Pancreas (tissue), 10 donors: ENCODE measurements around the gene SRGAP3. TPM values are rescaled to one million over a fixed set of nuclear protein-coding genes. Genes with fewer than 3 reads are reported as not detected.
A peak's percentile ranks its signal among the peaks of the same experiment; 100 is the strongest.

Experiments
- ATAC-seq, 4 donors: fragments of 200-7000 bp; cut with Tn5 transposase; one replicate each; pipeline versions ENCODE4 v1.8.0 to v1.9.1; 2020; ENCODE audit warnings: mild to moderate bottlenecking in 4 of 4, moderate library complexity in 4 of 4
- DNase-seq, 6 donors: peaks; one replicate each; pipeline ENCODE4 v3.0.0-alpha.2; 2020
- FAIRE-seq: peaks from 2 replicates; lab custom pipeline; 2012; peaks lifted over from hg19 to GRCh38; lab: Jason Lieb, UNC
- H3K27ac ChIP-seq, 4 donors: fragments of 200-600 bp; sonication (generic); 1 replicate in 3 of 4; 2 replicates in 1 of 4; pipeline versions ENCODE4 v1.5.0 to v1.8.0; 2020
- H3K27me3 ChIP-seq, 4 donors: fragments of 200-600 bp; one replicate each; pipeline ENCODE4 v1.8.0; 2021
- H3K36me3 ChIP-seq, 3 donors: fragments of 200-600 bp; sonication (generic) in 1 of 3; one replicate each; pipeline versions ENCODE4 v1.5.0 to v1.8.0; 2020 to 2021
- H3K4me1 ChIP-seq, 3 donors: fragments of 200-600 bp; one replicate each; pipeline ENCODE4 v1.8.0; 2021
- H3K4me3 ChIP-seq, 4 donors: fragments of 200-600 bp; sonication (generic) in 2 of 4; one replicate each; pipeline versions ENCODE4 v1.5.0 to v1.8.0; 2020 to 2021
- H3K9me3 ChIP-seq, 4 donors: fragments of 200-600 bp; one replicate each; pipeline ENCODE4 v1.8.0; 2021
- CTCF ChIP-seq, 4 donors: fragments of 200-600 bp; sonication (generic) in 3 of 4; IDR thresholded peaks; one replicate each; pipeline versions ENCODE4 v1.5.0 to v1.8.0; 2021; ENCODE audit warnings: antibody characterized with exemption in 4 of 4
- WGBS, 2 donors: extraction: QIAGEN DNeasy Blood & Tissue Kit; methylation state at CpG; one replicate each; pipeline ENCODE4 v1.1.7; 2013; 5-methylcytosine and 5-hydroxymethylcytosine counted together
- intact Hi-C, 3 donors: fragments of 100-400 bp; cut with DNase I; formaldehyde crosslinking; loops; one replicate each; pipeline versions ENCODE4 v1.11.1 to v1.14.2; 2022
- polyA plus RNA-seq, 2 donors: library from polyadenylated mRNA; stranded (reverse); fragments of 200-250 nt; gene quantifications; one replicate each; pipeline ENCODE4 v1.2.3, GENCODE V29; 2013
- total RNA-seq, 6 donors: library from RNA; stranded (reverse); fragmentation: NEBNext Ultra II Directional in 4 of 6; extraction: Animal tissue kit (Norgen Biotek cat#: 25700) in 4 of 6; gene quantifications; one replicate each; pipeline versions ENCODE4 v1.2.1 to v1.2.4, GENCODE V29; 2021 to 2023
- donor health status: healthy with polysubstance abuse.
- donor health status: DM: no; HTN: no; CAD: no; lungs with moderate emphysema.
- donor health status: DM: no; HTN: no; CAD: no.
- donor health status: control.
- donor health status: control.
- donor health status: Bipolar disorder and iron deficiency.
- donor health status: DM: yes; HTN: yes; CAD: no.
- donor health status: DM: no; HTN: no; CAD: no.
- donor health status: DM: no; HTN: no; CAD: no.
- donor health status: DM: yes; HTN: yes; CAD: no.

SRGAP3 gene
- total and polyA plus RNA-seq, 8 donors: 1.9 to 6.5 (median 3.0) TPM

- H3K27ac ChIP-seq: no peak overlapping the region
- peak in 2 of 4 donors; percentile 56 to 68 for ATAC-seq
- 75 to 87% methylated on average over 6 of the region's 6 CpGs for WGBS, 2 donors
- DNase-seq: no peak
- H3K9me3 ChIP-seq: no peaks in the 10 kb centered on the region
- no peak overlapping the region for H3K4me3 ChIP-seq
- no peaks in the 10 kb centered on the region for H3K27me3 ChIP-seq
- no peaks in the 10 kb centered on the region for H3K4me1 ChIP-seq
- no peaks in the 10 kb centered on the region for H3K36me3 ChIP-seq
- intact Hi-C loops: no loop called here
- FAIRE-seq: no peak
- no peak for TF ChIP-seq CTCF (IDR thresholded peaks at IDR 0.05)
Measured at GRCh38 chr3:9180764-9181117, 68.7 kb downstream of the SRGAP3 start.

- Histone ChIP-seq H3K4me3 (no peak overlapping the region), H3K27ac (no peak overlapping the region)
Measured at GRCh38 chr3:9179826-9180763, 69.4 kb downstream of the SRGAP3 start.

GRCh38 chr3:9178697-9179096 is 70.7 kb downstream of the SRGAP3 start:
- DNase-seq: no peak
- TF ChIP-seq CTCF (IDR thresholded peaks at IDR 0.05): no peak
- intact Hi-C loops: no loop called here
- ATAC-seq: no peak
- FAIRE-seq: no peak
- Histone ChIP-seq H3K36me3 (no peaks in the 10 kb centered on the region), H3K27me3 (no peaks in the 10 kb centered on the region), H3K4me3 (no peak overlapping the region), H3K9me3 (no peaks in the 10 kb centered on the region), H3K27ac (no peak overlapping the region), H3K4me1 (no peaks in the 10 kb centered on the region)
- WGBS, 2 donors: 84 to 89% methylated on average over 6 of the region's 6 CpGs

More at GRCh38 chr3:9179826-9180763, 69.4 kb downstream of the SRGAP3 start:
- no peak for TF ChIP-seq CTCF (IDR thresholded peaks at IDR 0.05)
- H3K36me3 ChIP-seq: no peaks in the 10 kb centered on the region
- intact Hi-C loops: no loop called here
- no peaks in the 10 kb centered on the region for H3K27me3 ChIP-seq
- ATAC-seq: peak in 2 of 4 donors; percentile 59 to 72
- H3K9me3 ChIP-seq: no peaks in the 10 kb centered on the region
- WGBS, 2 donors: 85 to 89% methylated on average over 17 of the region's 17 CpGs
- DNase-seq: no peak
- no peaks in the 10 kb centered on the region for H3K4me1 ChIP-seq
- no peak for FAIRE-seq

- no peaks in the 10 kb centered on the region for H3K4me1 ChIP-seq
- peak in 2 of 6 donors; percentile 24 to 45 for DNase-seq
- H3K36me3 ChIP-seq: no peaks in the 10 kb centered on the region
- peak; percentile 40 to 82 (median 69) for ATAC-seq
- no peaks in the 10 kb centered on the region for H3K9me3 ChIP-seq
- H3K27ac ChIP-seq: no peak overlapping the region
- TF ChIP-seq CTCF (IDR thresholded peaks at IDR 0.05): no peak
- FAIRE-seq: no peak
- 60 to 64% methylated on average over 5 of the region's 5 CpGs for WGBS, 2 donors
- intact Hi-C loops: no loop called here
- no peak overlapping the region for H3K4me3 ChIP-seq
- no peaks in the 10 kb centered on the region for H3K27me3 ChIP-seq
Measured at GRCh38 chr3:9175421-9175820, 74.0 kb downstream of the SRGAP3 start.

- 65 to 77% methylated on average over 5 of the region's 5 CpGs for WGBS, 2 donors
- Histone ChIP-seq H3K27ac (no peak overlapping the region), H3K36me3 (no peaks in the 10 kb centered on the region), H3K4me3 (no peak overlapping the region), H3K4me1 (no peaks in the 10 kb centered on the region), H3K9me3 (no peaks in the 10 kb centered on the region), H3K27me3 (no peaks in the 10 kb centered on the region)
- ATAC-seq (no peak), FAIRE-seq (no peak), DNase-seq (no peak)
- intact Hi-C loops: no loop called here
- no peak for TF ChIP-seq CTCF (IDR thresholded peaks at IDR 0.05)
Measured at GRCh38 chr3:9173445-9173844, 76.0 kb downstream of the SRGAP3 start.
